Glutamatergic neuron (in vitro differentiated cells): ENCODE results near the gene CHD3. TPM values are rescaled to one million over a fixed set of nuclear protein-coding genes. Genes with fewer than 3 reads are reported as not detected.

Experiments used
- DNase-seq: peaks from one replicate; pipeline ENCODE4 v3.0.0; 2022
- H3K27ac Mint-ChIP-seq: one replicate; pipeline ENCODE4 v1.8.0; 2020; ENCODE audit warnings: mild to moderate bottlenecking, mixed read lengths, inconsistent platforms; ENCODE audit not compliant: unreplicated experiment
- H3K27me3 Mint-ChIP-seq: one replicate; pipeline ENCODE4 v1.8.0; 2020; ENCODE audit warnings: mild to moderate bottlenecking, moderate library complexity, mixed read lengths, inconsistent platforms; ENCODE audit not compliant: unreplicated experiment
- H3K36me3 Mint-ChIP-seq: one replicate; pipeline ENCODE4 v1.8.0; 2020; ENCODE audit warnings: mild to moderate bottlenecking, mixed read lengths, inconsistent platforms; ENCODE audit not compliant: unreplicated experiment
- H3K4me1 Mint-ChIP-seq: one replicate; pipeline ENCODE4 v1.8.0; 2020; ENCODE audit warnings: mild to moderate bottlenecking, low read depth, mixed read lengths, inconsistent platforms; ENCODE audit not compliant: unreplicated experiment
- H3K4me3 Mint-ChIP-seq: one replicate; pipeline ENCODE4 v1.8.0; 2020; ENCODE audit warnings: mild to moderate bottlenecking, mixed read lengths, inconsistent platforms; ENCODE audit not compliant: unreplicated experiment
- H3K9me3 Mint-ChIP-seq: one replicate; pipeline ENCODE4 v1.8.0; 2020; ENCODE audit warnings: mild to moderate bottlenecking, moderate library complexity, mixed read lengths, inconsistent platforms; ENCODE audit not compliant: unreplicated experiment
- CTCF ChIP-seq: fragments of 200-600 bp; sonication (generic); IDR thresholded peaks from one replicate; pipeline ENCODE4 v1.5.0; 2021; ENCODE audit not compliant: partially characterized antibody, unreplicated experiment
- total RNA-seq: library from RNA; stranded (reverse); fragmentation: NEBNext Ultra II Directional; extraction: Animal tissue kit (Norgen Biotek cat#: 25700); gene quantifications from one replicate; pipeline ENCODE4 v1.2.1, GENCODE V29; 2021; ENCODE audit not compliant: unreplicated experiment

The CHD3 gene
- total RNA-seq, 1 donor from 2014 or later = 129 TPM

- peaks cover 40% of the 10 kb centered on the region for H3K27me3 Mint-ChIP-seq
- peaks cover 36% of the 10 kb centered on the region for H3K9me3 Mint-ChIP-seq
- DNase-seq = peak; percentile 77
- TF ChIP-seq CTCF = no peak
- peak overlapping the region; percentile 98 for H3K27ac Mint-ChIP-seq
- peak overlapping the region; percentile 99 for H3K4me3 Mint-ChIP-seq
- H3K4me1 Mint-ChIP-seq = peaks cover 30% of the 10 kb centered on the region
- H3K36me3 Mint-ChIP-seq = peaks cover 5% of the 10 kb centered on the region
Observed at GRCh38 chr17:7843536-7844291, 44.9 kb upstream of the CHD3 start.

GRCh38 chr17:7844292-7845154 is 44.1 kb upstream of the CHD3 start:
- H3K4me1 Mint-ChIP-seq = peaks cover 21% of the 10 kb centered on the region
- H3K9me3 Mint-ChIP-seq = peaks cover 30% of the 10 kb centered on the region
- peak overlapping the region; percentile 99 for H3K4me3 Mint-ChIP-seq
- peaks cover 5% of the 10 kb centered on the region for H3K36me3 Mint-ChIP-seq
- no peak for TF ChIP-seq CTCF
- peak overlapping the region; percentile 89 for H3K27ac Mint-ChIP-seq
- H3K27me3 Mint-ChIP-seq = peaks cover 32% of the 10 kb centered on the region
- DNase-seq = peak; percentile 87

GRCh38 chr17:7845359-7846062 is 43.1 kb upstream of the CHD3 start:
- no peak for DNase-seq
- H3K27ac Mint-ChIP-seq = no peak overlapping the region
- peaks cover 4% of the 10 kb centered on the region for H3K36me3 Mint-ChIP-seq
- peak overlapping the region; percentile 99 for H3K4me3 Mint-ChIP-seq
- H3K4me1 Mint-ChIP-seq = peaks cover 14% of the 10 kb centered on the region
- H3K27me3 Mint-ChIP-seq = peaks cover 32% of the 10 kb centered on the region
- peaks cover 25% of the 10 kb centered on the region for H3K9me3 Mint-ChIP-seq
- TF ChIP-seq CTCF = no peak

GRCh38 chr17:7846063-7846735 is 42.4 kb upstream of the CHD3 start:
- Mint-ChIP-seq H3K27me3 (peaks cover 30% of the 10 kb centered on the region), H3K27ac (no peak overlapping the region), H3K4me3 (no peak overlapping the region), H3K36me3 (no peaks in the 10 kb centered on the region), H3K4me1 (peaks cover 10% of the 10 kb centered on the region), H3K9me3 (peaks cover 21% of the 10 kb centered on the region)
- DNase-seq = no peak
- TF ChIP-seq CTCF = no peak
